NCI-H1417 (cell line): Measurements from ENCODE around the gene STON2.
"Not testable (repeated sequence)": the region's sequence is repeated elsewhere in the genome, so short reads cannot be mapped to it uniquely, and the experiment has no call there.

Experiments used
- DNase-seq, 3 experiments: peaks; one replicate each; lab custom pipeline; 2025; lab: John Stamatoyannopoulos, UW

Gene STON2

GRCh38 chr14:81400202-81400678, at the start of gene STON2:
Gene STON2, minus strand, starts transcription at chr14:81400324. Its CDS starts 1,942 bp downstream, at chr14:81398382.
- peak in 2 of 3 experiments; percentile 50 to 80 for DNase-seq

GRCh38 chr14:81449576-81449975, 49.5 kb upstream of the STON2 start:
- peak in 1 of 3 experiments; percentile 61 for DNase-seq

- DNase-seq = peak; percentile 26 to 48 (median 43)
These were observed 49.0 kb upstream of the STON2 start for GRCh38 chr14:81449114-81449513.

- DNase-seq = peak in 1 of 3 experiments; percentile 24
These were observed 47.1 kb upstream of the STON2 start for GRCh38 chr14:81447021-81447764.

GRCh38 chr14:81446279-81447007, 46.3 kb upstream of the STON2 start:
- no peak for DNase-seq

GRCh38 chr14:81441626-81442134, 41.6 kb upstream of the STON2 start:
- DNase-seq = no peak

- DNase-seq = no peak
These were observed 39.9 kb upstream of the STON2 start for GRCh38 chr14:81440041-81440440.

- peak in 2 of 3 experiments; percentile 45 to 73 for DNase-seq
These were observed 37.1 kb upstream of the STON2 start for GRCh38 chr14:81437244-81437643.

- peak; percentile 93 to 97 (median 94) for DNase-seq
These were observed 36.4 kb upstream of the STON2 start for GRCh38 chr14:81436296-81437138.

GRCh38 chr14:81435391-81436295, 35.5 kb upstream of the STON2 start:
- DNase-seq = peak; percentile 54 to 87 (median 85)

GRCh38 chr14:81435048-81435390, 34.9 kb upstream of the STON2 start:
- DNase-seq = no peak

GRCh38 chr14:81434230-81434629, 34.1 kb upstream of the STON2 start:
- DNase-seq = no peak

GRCh38 chr14:81433378-81433777, 33.3 kb upstream of the STON2 start:
- DNase-seq = no peak

- no peak for DNase-seq
These were observed 32.1 kb upstream of the STON2 start for GRCh38 chr14:81432219-81432661.

- no peak for DNase-seq
These were observed 30.1 kb upstream of the STON2 start for GRCh38 chr14:81430235-81430634.

- not testable (repeated sequence) for DNase-seq
These were observed 29.6 kb upstream of the STON2 start for GRCh38 chr14:81429749-81430148.

- no peak for DNase-seq
These were observed 28.9 kb upstream of the STON2 start for GRCh38 chr14:81429028-81429427.

- peak; percentile 45 to 85 (median 67) for DNase-seq
These were observed 27.4 kb upstream of the STON2 start for GRCh38 chr14:81427348-81428058.

GRCh38 chr14:81423504-81423903, 23.4 kb upstream of the STON2 start:
- DNase-seq = no peak
